ENCODE results near the gene STRN4. TPM values are rescaled to one million over a fixed set of nuclear protein-coding genes. Genes with fewer than 3 reads are reported as not detected.

The STRN4 gene
- total and polyA plus RNA-seq, 9 of the 15 experiments (the other 6 are each of a cell fraction or from before 2014, with no cell fraction given) = 0.62 to 83.7 (median 36.9) TPM

DNA sequence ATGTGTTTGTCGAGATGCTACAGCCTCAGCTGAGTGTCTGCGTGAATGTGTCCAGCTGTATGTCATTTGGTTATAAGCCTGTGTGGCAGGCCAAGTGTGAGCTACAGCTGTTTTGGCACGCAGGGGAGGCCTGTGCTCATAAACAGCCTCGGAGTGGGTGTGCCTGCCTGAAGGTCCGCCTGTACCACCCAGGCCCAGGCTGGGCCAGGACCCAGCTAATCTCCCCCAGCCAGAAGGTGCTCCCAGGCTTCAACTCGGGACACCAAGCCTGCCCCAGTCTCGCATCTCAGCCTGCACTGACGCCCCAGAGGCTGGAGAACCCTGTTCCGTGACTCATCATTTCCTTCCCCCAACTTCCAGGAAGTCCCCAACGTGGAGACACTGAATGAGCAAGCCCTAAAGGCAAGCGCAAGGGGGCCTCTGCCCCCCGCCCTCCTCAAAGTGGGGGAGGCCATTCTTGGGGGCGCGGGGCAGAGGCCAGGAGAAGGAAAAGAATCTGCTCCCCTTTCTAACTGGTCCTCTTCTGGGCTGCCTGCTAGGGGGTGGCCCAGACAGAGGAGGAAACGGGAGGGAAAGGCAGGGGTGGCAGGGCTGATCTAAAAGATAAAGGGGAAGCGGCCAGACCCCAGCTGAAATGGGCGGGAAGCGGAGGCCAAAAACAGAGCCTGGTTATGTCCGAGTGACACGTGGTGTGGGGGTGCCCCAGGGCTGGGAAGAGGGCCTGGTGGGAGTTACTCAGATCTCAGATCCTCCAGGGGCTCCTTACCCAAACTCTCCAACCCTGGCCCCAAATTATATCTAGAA lies 40.2 kb upstream of the STRN4 start (continued):
- TF ChIP-seq, protein P1, sequence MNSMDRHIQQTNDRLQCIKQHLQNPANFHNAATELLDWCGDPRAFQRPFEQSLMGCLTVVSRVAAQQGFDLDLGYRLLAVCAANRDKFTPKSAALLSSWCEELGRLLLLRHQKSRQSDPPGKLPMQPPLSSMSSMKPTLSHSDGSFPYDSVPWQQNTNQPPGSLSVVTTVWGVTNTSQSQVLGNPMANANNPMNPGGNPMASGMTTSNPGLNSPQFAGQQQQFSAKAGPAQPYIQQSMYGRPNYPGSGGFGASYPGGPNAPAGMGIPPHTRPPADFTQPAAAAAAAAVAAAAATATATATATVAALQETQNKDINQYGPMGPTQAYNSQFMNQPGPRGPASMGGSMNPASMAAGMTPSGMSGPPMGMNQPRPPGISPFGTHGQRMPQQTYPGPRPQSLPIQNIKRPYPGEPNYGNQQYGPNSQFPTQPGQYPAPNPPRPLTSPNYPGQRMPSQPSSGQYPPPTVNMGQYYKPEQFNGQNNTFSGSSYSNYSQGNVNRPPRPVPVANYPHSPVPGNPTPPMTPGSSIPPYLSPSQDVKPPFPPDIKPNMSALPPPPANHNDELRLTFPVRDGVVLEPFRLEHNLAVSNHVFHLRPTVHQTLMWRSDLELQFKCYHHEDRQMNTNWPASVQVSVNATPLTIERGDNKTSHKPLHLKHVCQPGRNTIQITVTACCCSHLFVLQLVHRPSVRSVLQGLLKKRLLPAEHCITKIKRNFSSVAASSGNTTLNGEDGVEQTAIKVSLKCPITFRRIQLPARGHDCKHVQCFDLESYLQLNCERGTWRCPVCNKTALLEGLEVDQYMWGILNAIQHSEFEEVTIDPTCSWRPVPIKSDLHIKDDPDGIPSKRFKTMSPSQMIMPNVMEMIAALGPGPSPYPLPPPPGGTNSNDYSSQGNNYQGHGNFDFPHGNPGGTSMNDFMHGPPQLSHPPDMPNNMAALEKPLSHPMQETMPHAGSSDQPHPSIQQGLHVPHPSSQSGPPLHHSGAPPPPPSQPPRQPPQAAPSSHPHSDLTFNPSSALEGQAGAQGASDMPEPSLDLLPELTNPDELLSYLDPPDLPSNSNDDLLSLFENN (IDR thresholded peaks at IDR 0.05; ENCODE audit: low read depth in 2 of 2, low read length in 2 of 2) = peak in 1 of 2 experiments; percentile 10; a peak in 1 of 4 replicates
- TF ChIP-seq, protein P2, sequence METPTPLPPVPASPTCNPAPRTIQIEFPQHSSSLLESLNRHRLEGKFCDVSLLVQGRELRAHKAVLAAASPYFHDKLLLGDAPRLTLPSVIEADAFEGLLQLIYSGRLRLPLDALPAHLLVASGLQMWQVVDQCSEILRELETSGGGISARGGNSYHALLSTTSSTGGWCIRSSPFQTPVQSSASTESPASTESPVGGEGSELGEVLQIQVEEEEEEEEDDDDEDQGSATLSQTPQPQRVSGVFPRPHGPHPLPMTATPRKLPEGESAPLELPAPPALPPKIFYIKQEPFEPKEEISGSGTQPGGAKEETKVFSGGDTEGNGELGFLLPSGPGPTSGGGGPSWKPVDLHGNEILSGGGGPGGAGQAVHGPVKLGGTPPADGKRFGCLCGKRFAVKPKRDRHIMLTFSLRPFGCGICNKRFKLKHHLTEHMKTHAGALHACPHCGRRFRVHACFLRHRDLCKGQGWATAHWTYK (CRISPR knock-in tag; IDR thresholded peaks at IDR 0.05) = peak; percentile 56
- peak; percentile 78 for TF ChIP-seq NEUROD1 (IDR thresholded peaks at IDR 0.05; ENCODE audit: borderline replicate concordance, low read depth, low read length, partially characterized antibody)
- 0 out of 2 replicates have a peak, but pooled peaks have one; percentile 50 for TF ChIP-seq ZNF12 (CRISPR knock-in tag; IDR thresholded peaks at IDR 0.05)
- TF ChIP-seq FOXK1 (CRISPR knock-in tag; IDR thresholded peaks at IDR 0.05; ENCODE audit: borderline replicate concordance) = no peak
- TF ChIP-seq ZBTB1 (CRISPR knock-in tag; IDR thresholded peaks at IDR 0.05; ENCODE audit: borderline replicate concordance, low read depth) = no peak
- TF ChIP-seq FOXA1 (IDR thresholded peaks at IDR 0.05; ENCODE audit: borderline replicate concordance) = no peak
- TF ChIP-seq, protein P3, sequence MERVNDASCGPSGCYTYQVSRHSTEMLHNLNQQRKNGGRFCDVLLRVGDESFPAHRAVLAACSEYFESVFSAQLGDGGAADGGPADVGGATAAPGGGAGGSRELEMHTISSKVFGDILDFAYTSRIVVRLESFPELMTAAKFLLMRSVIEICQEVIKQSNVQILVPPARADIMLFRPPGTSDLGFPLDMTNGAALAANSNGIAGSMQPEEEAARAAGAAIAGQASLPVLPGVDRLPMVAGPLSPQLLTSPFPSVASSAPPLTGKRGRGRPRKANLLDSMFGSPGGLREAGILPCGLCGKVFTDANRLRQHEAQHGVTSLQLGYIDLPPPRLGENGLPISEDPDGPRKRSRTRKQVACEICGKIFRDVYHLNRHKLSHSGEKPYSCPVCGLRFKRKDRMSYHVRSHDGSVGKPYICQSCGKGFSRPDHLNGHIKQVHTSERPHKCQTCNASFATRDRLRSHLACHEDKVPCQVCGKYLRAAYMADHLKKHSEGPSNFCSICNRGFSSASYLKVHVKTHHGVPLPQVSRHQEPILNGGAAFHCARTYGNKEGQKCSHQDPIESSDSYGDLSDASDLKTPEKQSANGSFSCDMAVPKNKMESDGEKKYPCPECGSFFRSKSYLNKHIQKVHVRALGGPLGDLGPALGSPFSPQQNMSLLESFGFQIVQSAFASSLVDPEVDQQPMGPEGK (CRISPR knock-in tag; IDR thresholded peaks at IDR 0.05; ENCODE audit: borderline replicate concordance) = peak; percentile 72; the same call in 1 of the 2 replicates
- no peak for TF ChIP-seq IFI16 (CRISPR knock-in tag; IDR thresholded peaks at IDR 0.05)
- TF ChIP-seq TBP (optimal IDR thresholded peaks at IDR 0.05; ENCODE audit: low read depth, low read length) = peak; percentile 48
- TF ChIP-seq, protein P4, sequence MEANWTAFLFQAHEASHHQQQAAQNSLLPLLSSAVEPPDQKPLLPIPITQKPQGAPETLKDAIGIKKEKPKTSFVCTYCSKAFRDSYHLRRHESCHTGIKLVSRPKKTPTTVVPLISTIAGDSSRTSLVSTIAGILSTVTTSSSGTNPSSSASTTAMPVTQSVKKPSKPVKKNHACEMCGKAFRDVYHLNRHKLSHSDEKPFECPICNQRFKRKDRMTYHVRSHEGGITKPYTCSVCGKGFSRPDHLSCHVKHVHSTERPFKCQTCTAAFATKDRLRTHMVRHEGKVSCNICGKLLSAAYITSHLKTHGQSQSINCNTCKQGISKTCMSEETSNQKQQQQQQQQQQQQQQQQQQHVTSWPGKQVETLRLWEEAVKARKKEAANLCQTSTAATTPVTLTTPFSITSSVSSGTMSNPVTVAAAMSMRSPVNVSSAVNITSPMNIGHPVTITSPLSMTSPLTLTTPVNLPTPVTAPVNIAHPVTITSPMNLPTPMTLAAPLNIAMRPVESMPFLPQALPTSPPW (CRISPR knock-in tag; IDR thresholded peaks at IDR 0.05) = peak; percentile 93
- no peak for TF ChIP-seq ZNF780A (CRISPR knock-in tag; IDR thresholded peaks at IDR 0.05)
- TF ChIP-seq ZFX (CRISPR knock-in tag; IDR thresholded peaks at IDR 0.05) = peak; percentile 61
- TF ChIP-seq NFE2L1 (tag; IDR thresholded peaks at IDR 0.05; ENCODE audit: borderline replicate concordance, low read depth) = peak; percentile 92
- peak; percentile 38; the same call in 1 of the 2 replicates for TF ChIP-seq SOX6 (IDR thresholded peaks at IDR 0.05)
- TF ChIP-seq HIVEP1 (CRISPR knock-in tag; IDR thresholded peaks at IDR 0.05) = no peak
